Right ventricle myocardium inferior (tissue), 1 donor: Measurements from ENCODE around the gene ZBTB40. TPM values are rescaled to one million over a fixed set of nuclear protein-coding genes. Genes with fewer than 3 reads are reported as not detected.

Experiments used
- ATAC-seq: fragments of 200-7000 bp; cut with Tn5 transposase; one replicate; pipeline ENCODE4 v1.9.1; 2020; ENCODE audit warnings: mild to moderate bottlenecking, moderate library complexity
- DNase-seq: peaks from one replicate; pipeline ENCODE4 v3.0.0; 2021; ENCODE audit errors: missing footprints
- intact Hi-C: fragments of 100-400 bp; cut with DNase I; formaldehyde crosslinking; loops from one replicate; pipeline ENCODE4 v1.11.0; 2022
- total RNA-seq: library from RNA; stranded (reverse); fragmentation: NEBNext Ultra II Directional; extraction: Animal tissue kit (Norgen Biotek cat#: 25700); gene quantifications from one replicate; pipeline ENCODE4 v1.2.1, GENCODE V29; 2021
- donor health status: DM: no; HTN: yes; CAD: no; lungs with severe emphysema.

Gene ZBTB40
- total RNA-seq, 1 donor from 2014 or later: 17.9 TPM

DNA sequence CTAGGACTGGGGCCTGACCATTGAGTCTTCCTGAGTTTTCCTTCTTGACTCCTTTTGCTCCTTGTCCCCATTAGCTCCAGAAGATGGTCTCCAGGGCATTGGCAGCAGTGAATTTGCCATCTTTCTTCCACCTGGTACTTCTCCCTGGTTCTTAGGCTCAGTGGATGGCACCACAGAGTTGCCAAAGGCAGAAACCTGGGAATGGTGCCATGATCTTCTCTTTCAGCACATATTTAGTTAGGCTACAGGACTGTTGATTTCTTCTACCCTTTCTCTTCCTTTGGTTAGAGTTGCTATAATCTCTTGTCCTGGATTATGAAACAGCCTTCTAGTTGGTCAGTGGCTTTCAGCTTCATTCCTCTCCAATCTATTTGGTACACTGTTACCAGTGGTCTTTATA is 6.2 kb downstream of the ZBTB40 start:
- ATAC-seq: no peak
- no peak for DNase-seq
- intact Hi-C loops: no loop called here

DNA sequence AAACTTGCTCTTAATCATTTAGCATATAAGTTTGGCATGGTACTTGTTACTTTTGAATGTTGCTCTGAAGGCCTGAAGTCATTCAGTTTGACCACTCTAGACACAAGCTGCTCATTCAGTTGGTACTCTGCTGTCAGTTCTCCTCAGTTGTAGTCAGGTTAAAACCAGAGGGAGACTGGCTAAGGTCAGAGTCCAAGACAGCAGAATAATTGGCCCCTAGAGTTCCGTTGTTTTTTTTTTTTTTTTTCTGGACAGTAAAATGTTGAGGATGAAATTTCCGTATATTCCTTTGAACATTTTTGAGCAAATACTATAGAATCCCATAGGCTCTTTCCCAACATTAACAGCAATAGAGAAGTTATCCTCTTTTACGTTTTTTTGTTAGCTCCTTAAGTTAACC is 9.4 kb downstream of the ZBTB40 start:
- intact Hi-C loops: no loop called here
- no peak for ATAC-seq

DNA sequence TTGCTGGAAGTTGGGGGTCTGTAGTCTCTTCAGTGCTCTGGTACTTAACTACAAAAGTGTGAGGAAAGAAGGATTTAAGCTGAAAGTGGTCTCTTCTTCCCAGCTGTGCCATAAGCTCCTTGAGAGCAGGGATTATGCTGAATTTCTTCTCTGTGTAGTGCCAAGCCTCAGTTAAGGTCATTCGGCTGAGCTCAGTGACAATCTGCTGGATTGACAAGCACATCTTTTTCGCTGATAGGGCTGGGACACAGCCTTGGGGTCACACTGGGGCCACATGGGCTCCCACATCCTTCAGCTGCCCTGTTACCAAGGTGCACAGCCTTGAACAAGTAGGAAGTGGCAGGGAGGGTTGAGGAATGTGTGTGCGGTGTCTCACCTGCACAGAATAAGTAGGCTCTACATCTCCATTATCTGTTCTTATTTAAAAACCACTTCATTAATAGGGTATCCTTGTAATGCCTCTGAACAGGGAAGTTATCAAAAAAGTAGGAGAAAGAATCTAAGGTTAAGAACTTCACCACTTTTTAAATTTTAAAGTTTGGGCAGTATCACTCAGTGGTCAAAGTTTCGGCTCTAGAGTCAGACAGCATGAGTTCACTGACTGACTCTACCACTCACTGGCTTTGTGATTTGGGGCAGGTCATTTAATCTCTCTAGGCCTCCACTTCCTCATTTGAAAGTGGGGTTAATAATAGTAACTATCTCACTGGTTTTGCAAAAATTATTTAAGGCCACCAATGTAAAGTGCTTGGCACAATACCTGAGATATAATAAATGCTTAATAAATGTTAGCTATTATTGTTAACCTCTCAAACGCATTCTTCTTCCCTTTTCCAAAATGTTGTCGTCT is 10.3 kb downstream of the ZBTB40 start:
- intact Hi-C loops: no loop called here
- ATAC-seq: no peak
- no peak for DNase-seq

More for the DNA sequence above, 9.4 kb downstream of the ZBTB40 start:
- no peak for DNase-seq

DNA sequence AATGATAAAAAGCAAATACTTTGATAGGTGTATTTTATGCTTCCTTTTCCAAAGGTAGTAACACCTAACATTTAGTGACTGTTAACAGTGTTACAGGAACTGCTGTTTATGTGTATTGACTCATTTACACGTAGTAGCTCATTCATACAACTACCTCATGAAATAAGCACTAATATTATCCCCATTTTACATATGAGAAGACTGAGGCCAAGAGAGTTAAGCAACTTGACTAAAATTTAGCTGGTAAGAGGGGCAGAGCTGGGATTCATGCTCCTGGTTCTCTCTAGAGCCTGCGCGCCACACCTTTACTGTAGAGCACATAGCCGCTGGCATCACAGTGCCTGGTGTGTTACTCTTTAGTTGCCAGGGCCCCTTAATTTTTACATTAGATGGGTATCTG is 11.3 kb downstream of the ZBTB40 start:
- ATAC-seq: no peak
- intact Hi-C loops: no loop called here
- no peak for DNase-seq

DNA sequence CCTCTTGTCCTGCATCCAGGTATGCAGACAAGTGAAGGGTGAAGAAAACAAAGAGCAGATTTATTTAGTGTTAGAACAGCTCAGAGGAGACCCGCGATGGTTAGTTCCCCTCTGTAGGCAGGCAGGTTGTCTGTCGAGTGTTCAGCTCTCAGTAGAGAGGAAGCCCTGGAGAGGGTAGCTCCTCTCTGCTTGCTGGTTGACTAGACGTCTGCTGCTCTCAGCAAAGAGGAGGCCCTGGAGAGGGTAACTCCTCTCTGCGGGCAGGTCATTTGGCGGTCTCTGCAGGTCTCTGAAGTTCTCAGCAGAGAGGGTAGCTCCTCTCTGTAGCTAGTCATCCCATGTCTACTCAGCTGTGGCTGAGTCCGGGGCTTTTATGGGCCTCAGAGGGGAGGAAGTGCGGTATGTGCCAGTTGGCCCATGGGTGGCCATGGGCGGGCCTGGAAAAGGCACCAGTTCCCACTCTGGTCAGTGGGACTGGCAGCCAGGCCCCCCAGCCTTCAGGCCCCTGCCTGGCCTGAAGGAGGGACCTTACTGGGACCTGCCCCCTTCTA is 13.4 kb downstream of the ZBTB40 start:
- no peak for DNase-seq
- ATAC-seq: no peak

DNA sequence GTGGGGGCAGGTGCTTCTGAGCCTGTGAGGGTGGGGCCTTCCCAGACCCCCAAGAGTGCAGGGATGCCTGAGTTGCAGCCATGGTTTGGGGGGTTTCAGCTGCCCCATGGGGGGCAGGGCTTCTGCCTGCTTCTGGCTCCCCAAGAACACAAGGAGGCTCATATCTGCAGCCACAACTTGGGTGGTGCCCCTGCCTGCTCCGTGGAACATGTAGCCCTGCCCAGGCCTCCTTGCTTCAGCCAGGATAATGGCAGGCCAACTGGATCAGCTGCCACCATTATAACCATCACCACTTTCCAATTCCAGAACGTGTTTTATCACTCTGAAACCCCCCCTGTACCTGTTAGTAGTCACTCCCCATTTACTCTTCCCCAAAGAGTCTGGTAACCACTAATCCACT is 14.0 kb downstream of the ZBTB40 start:
- DNase-seq (no peak), ATAC-seq (no peak)
- intact Hi-C loops: no loop called here

More for the DNA sequence above, 13.4 kb downstream of the ZBTB40 start:
- intact Hi-C loops: no loop called here

DNA sequence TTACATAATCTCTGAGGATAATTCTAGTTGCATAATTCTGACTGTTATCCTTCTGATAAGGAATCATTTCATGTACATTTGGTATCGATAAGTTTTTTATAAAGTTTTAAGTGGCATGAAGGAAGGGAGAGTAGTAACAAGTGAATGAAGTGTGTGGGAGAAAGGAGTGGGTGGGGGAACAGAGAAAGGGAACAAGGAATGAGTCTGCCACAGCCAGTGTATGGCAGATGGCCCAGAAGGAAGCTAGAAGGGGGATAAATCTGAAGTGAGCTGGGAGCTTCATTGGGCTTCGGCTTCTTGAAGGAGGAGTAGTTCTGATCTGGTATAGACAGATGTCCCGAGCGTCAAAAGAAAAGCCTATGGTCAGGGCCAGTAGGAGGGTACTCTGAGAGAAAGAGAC is 18.6 kb downstream of the ZBTB40 start:
- ATAC-seq (no peak), DNase-seq (no peak)
- intact Hi-C loops: no loop called here

DNA sequence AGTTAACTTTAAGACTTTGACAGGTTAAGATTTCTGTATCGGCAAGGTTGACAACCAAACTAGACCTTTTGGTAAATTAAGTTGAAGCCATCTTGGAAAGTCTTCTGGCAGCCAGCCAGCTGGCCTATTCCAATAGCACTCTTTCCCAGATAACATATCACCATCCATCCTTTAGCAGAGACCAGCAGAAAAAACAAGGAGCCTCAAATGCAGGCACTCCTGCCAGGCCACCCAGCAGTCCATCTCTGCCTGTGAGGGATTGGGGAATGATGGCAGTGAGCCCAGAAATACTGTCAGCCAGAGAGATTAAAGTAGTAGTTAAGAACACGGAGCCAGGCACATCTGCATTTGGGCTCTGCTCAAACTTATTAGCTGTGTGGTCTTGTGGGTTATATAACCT is 19.4 kb downstream of the ZBTB40 start:
- intact Hi-C loops: no loop called here
- DNase-seq: peak; percentile 80

DNA sequence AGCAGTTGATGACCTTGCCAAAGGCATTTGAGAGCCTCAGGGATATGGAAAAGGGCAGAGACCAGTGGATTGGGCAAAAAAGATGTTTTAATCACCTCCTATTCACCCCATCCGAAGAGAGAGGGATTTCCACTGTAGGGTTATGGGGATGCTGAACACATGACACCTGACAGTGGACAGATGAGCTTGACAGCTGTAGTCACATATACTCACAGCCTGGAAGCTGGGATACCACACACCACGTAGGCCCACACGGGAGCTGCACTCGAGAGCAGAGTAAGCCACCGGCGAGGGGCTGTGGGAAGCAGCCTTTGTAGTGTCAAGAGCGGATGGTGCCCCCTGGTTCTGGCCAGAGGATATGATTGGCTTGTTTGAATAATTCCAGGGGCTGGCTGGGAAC is 20.0 kb downstream of the ZBTB40 start:
- DNase-seq (no peak), ATAC-seq (peak; percentile 21)
- intact Hi-C loops: no loop called here

More for the DNA sequence above, 19.4 kb downstream of the ZBTB40 start:
- ATAC-seq: peak; percentile 76

DNA sequence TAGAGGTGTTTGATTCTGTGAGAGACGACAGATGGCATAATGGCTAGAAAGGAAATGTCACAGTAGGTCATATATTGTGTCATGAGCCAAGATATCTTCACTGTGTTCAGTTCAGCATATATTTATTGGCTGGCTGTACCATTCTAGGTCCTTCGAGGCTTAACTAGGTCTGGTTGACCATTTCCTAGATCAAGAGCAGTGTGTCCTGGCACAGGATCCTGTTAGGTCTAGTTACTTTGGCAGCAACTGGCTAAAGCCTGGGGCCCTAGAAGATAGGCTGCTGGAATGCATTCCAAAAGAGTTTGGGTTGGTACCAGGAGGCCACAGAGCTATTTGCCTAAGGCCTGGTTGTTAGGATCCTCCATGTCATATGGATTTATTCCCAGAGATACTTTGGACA is 20.9 kb downstream of the ZBTB40 start:
- intact Hi-C loops: no loop called here
- peak; percentile 59 for ATAC-seq

DNA sequence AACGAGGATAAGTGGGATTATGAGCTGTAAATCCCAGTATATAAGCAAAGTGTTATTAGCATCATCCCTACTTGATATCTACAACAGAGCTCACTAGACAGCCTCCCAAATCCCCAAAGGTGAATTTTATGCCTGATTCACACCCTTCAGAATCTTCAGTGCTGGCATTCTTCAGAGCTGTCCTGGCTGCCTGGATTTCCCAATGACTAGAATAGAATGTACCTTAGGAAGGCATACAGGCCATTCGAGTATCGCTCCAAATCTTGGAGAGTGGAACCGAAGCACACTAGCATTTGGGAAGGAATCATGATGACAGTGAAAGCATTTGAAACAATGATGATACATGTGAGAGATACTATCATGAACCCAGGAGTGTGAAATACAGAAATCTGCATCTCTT is 22.3 kb downstream of the ZBTB40 start:
- intact Hi-C loops: no loop called here
- DNase-seq: no peak
- no peak for ATAC-seq

More for the DNA sequence above, 20.9 kb downstream of the ZBTB40 start:
- DNase-seq: no peak

DNA sequence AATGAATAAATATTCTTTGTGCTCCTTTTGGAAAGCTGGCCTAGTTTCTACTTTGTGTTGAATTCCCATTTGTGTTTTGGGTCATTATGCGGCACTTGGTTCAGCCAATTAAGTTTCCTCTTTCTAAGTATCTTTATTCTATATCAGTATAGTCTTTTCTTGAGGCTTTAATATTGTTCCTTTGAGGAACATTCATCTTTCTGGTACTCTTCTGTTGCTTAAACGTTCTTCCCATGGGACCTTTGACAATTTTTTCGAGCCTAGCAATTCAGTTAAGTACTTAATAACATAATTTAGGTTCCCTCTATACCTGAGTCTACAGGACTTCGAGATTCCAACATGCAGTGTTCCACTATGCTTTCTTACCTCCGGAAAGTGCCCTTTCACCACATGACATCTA is 24.9 kb downstream of the ZBTB40 start:
- intact Hi-C loops: no loop called here
- DNase-seq (no peak), ATAC-seq (no peak)

DNA sequence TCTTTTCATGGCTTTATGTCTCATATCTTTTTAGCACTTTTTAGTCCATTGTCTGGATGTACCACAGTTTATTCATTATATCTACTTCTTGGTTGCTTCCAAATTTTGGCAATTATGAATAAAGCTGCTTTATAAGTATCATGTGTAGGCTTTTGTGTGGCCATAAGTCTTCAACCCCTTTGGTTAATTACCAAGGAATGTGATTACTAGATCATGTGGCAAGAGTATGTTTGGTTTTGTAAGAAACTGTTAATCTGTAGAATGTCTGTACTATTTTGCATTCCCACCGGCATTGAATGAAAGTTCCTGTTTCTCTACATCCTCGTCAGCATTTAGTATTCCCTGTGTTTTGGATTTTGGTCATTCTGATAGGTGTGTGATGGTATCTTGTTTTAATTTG is 31.5 kb downstream of the ZBTB40 start:
- no peak for ATAC-seq
- intact Hi-C loops: no loop called here
- DNase-seq: no peak

DNA sequence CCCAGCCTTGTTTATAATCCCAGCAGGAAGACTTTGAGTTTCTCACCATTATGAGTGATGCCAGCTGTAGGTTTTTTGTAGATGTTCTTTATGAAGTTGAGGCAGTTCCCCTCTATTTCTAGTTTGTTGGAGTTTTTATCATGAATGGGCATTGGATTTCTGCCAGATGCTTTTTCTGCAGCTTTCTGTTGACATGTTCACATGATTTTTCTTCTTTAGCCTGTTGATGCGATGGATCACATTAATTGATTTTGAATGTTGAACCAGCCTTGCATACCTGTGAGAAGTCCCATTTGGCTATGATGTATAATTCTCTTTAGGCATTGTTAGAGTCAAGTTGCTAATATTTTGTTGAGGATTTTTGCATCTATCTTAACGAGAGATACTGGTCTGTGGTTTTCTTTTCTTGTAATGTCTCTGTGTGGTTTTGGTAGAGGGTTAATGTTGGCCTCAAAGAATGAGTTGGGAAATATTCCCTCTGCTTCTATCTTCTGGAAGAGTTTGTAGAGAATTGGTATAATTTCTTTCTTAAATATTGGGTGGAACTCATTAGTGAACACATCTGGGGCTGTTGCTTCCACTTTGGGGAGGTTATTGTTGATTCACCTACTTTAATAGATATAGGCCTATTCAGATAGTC is 33.2 kb downstream of the ZBTB40 start:
- DNase-seq: no peak
- ATAC-seq: no peak
- intact Hi-C loops: loop anchor here (5.0 kb wide), 1 partner anchor 33 kb away; the partner anchor contains the start of gene ZBTB40

DNA sequence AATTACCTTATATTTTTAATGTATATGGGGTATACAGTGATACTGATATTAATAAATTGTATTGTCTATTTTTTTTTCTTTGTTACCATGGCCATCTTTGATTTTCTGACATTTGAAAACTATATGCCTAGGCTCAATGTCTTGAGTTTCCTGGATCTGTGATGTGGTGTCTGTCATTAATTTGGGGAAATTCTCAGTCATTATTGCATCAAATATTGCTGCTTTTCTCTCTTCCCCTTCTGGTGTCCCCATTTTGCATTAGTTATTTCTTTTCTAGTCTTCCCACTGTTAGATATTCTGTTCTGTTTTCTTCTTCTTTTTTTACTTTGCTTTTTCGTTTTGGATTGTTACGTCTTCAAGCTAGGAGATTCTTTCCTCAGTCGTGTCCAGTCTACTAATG is 33.8 kb downstream of the ZBTB40 start:
- intact Hi-C loops: loop anchor here (5.0 kb wide), 1 partner anchor 33 kb away; the partner anchor contains the start of gene ZBTB40
- ATAC-seq: no peak

DNA sequence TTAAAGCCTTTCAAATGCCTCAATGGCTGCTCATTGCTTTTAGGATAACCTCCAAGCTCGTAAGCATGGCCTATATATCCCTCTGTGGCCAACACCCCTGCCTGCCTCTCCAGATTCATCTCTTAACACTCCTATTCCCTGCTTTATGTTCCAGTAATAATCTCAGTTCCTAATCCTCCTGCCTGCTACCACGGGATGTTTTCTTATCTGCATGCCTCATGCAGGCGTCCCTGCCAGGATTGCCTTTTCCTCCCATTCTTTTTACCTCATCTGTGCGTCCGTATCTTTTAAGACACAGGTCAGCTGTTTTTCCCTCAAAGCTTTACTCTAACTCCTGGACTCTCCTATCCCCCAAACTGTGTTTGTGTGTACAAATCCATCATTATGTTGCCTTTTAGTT is 36.1 kb downstream of the ZBTB40 start:
- ATAC-seq (no peak), DNase-seq (no peak)
- intact Hi-C loops: loop anchor here (5.0 kb wide), 1 partner anchor 35 kb away; the partner anchor contains the start of gene ZBTB40

More for the DNA sequence above, 33.8 kb downstream of the ZBTB40 start:
- no peak for DNase-seq

DNA sequence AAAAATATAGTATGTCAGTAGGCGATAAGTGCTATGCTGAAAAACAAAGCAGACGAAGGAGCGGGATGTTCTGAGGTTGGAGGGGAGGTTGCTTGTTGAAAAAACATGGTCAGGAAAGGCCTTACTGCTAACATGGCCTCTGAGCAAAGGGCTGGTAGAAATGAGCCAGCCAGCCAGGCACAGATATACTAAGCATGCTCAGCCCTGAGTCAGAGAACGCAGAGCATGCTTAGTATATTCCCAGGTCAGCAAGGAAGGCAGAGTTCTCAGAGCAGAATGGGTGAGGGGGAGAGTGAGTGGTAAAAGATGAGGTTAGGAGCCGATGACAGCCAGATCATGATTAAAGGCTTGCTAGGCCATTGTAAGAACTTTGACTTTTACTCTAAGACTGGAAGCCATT is 36.7 kb downstream of the ZBTB40 start:
- intact Hi-C loops: loop anchor here (5.0 kb wide), 1 partner anchor 36 kb away; the partner anchor contains the start of gene ZBTB40
- ATAC-seq (no peak), DNase-seq (no peak)

DNA sequence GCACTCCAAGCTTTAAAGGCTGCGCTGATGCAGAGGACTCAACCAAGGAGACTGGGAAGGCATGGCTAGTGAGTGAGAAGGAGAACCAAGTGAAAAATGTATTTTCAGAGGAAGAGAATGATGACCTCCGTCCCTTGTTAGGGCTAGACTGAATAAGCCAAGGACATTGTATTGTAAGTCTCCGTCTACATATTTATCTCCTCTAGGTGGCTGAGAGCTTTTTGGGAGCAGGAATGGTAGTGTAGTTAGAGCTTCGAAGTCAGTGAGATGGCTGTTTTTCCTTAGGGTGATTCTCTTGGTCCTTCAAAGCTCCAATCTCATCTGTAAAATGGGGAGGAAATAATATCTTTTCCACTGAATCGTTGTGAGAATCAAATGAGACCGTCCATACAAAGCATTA is 37.6 kb downstream of the ZBTB40 start:
- no peak for ATAC-seq
- no peak for DNase-seq
- intact Hi-C loops: loop anchor here (5.0 kb wide), 1 partner anchor 37 kb away; the partner anchor contains the start of gene ZBTB40

DNA sequence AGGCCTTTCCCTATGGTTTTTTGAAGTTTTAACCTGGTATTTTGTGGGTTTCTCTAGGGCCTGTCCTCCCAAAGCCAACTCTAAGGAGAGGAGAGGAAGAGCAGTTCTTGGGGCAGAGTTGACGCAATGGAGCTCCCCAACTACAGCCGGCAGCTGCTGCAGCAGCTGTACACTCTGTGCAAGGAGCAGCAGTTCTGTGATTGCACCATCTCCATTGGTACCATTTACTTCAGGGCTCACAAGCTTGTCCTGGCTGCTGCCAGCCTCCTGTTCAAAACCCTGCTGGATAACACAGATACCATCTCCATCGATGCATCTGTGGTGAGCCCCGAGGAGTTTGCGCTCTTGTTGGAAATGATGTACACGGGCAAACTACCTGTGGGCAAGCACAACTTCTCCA is 38.2 kb downstream of the ZBTB40 start:
- intact Hi-C loops: loop anchor here (5.0 kb wide), 1 partner anchor 38 kb away; the partner anchor contains the start of gene ZBTB40
- no peak for DNase-seq
- no peak for ATAC-seq

DNA sequence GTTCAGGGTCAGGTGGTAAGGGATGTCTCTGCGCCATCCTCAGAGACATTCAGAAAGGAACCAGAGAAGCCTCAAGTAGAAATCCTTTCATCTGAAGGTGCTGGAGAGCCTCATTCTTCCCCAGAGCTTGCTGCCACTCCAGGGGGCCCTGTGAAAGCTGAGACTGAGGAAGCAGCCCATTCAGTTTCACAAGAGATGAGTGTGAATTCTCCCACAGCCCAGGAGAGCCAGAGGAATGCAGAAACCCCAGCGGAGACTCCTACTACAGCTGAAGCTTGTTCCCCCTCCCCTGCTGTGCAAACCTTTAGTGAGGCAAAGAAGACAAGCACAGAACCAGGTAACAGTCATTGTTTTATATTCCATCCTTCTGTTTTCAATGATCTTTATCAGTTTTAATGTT is 38.7 kb downstream of the ZBTB40 start:
- intact Hi-C loops: no loop called here
- no peak for DNase-seq
- ATAC-seq: no peak
